HG02798 (cell line): ENCODE data around the gene ATN1.
"Not testable (repeated sequence)": the region's sequence is repeated elsewhere in the genome, so short reads cannot be mapped to it uniquely, and the experiment has no call there.

ENCODE experiments used
- ATAC-seq: cut with Tn5 transposase; IDR thresholded peaks from one replicate; pipeline ENCODE4 v1.9.1; 2021; ENCODE audit warnings: mild to moderate bottlenecking; ENCODE audit not compliant: unreplicated experiment, poor library complexity

ATN1 gene

GRCh38 chr12:6927379-6928021, at the start of gene ATN1:
TSS of gene ATN1 (plus strand) at chr12:6927959. CDS start at chr12:6934002, 6,043 bp downstream.
- no peak for ATAC-seq

- ATAC-seq, result not testable (repeated sequence)
These were observed 47.9 kb upstream of the ATN1 start for GRCh38 chr12:6879824-6880223.

DNA sequence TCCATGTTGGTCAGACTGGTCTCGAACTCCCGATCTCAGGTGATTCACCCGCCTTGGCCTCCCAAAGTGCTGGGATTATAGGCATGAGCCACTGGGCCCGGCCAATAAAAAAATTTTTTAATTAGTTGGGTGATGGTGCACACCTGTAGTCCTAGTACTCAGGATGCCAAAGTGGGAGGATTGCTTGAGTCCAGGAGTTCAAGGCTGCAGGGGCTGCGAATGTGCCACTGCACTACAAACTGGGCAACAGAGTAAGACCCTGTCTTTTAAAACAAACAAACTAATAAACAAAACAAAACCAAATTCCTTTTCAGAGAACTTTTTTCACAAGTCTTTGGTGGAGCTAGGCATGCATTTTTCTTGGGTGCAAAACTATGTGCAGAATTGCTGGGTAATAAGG, 44.5 kb upstream of the ATN1 start:
- ATAC-seq, result no peak

DNA sequence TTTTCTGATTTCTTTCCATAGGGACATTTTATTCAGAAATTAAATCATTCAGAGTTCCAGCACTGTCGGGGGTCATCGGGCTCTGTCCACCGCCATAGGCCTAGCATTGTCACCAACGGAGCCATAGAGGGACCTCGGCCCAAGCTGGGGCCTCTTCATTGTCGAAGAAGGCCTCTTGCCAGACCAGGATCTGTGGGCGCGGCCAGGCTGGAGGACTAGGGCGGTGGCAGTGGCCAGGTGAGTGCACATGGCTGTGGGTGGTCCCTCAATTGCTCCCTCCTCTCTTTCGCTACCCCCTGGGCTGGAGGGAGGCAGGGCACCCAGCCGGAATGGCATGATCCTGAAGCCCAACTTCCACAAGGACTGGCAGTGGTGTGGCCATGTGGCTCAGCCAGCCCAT, 44.1 kb upstream of the ATN1 start:
- ATAC-seq, result no peak

DNA sequence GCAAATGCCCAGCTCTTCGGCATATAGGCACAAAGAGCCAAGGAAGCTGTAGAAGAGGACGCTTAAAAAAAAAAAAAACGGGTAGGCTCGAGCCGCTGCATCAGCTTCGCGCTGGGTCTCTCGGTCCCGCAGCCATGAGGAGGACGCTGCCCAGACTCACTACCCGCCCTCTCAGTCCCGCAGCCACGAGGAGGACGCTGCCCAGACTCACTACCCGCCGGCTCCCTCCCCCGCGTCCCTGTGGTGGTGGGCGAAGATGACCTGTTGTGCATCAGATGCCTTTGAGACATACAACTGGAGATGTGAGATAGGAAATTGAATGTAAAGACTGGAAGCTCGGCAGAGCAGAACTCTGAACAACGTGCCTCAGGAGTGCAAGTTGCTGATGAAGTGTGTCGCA, 43.2 kb upstream of the ATN1 start:
- ATAC-seq, result no peak

DNA sequence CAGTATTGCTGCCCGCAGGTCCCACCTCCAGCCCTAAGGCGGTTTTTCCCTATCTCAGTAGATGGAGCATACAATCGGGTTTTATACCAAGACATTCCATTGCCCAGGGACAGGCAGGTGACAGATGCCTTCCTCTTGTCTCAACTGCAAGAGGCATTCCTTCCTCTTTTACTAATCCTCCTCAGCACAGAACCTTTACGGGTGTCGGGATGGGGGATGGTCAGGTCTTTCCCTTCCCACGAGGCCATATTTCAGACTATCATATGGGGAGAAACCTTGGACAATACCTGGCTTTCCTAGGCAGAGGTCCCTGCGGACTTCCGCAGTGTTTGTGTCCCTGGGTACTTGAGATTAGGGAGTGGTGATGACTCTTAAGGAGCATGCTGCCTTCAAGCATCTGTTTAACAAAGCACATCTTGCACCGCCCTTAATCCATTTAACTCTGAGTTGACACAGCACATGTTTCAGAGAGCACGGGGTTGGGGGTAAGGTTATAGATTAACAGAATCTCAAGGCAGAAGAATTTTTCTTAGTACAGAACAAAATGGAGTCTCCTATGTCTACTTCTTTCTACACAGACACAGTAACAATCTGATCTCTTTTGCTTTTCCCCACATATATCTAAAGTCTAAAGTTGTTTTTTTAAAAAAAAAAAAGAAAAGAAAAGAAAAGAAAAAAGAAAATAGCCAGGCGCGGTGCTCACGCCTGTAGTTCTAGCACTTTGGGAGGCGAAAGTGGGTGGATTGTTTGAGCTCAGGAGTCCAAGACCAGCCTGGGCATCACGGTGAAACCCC, 41.4 kb upstream of the ATN1 start:
- ATAC-seq, result not testable (repeated sequence)

DNA sequence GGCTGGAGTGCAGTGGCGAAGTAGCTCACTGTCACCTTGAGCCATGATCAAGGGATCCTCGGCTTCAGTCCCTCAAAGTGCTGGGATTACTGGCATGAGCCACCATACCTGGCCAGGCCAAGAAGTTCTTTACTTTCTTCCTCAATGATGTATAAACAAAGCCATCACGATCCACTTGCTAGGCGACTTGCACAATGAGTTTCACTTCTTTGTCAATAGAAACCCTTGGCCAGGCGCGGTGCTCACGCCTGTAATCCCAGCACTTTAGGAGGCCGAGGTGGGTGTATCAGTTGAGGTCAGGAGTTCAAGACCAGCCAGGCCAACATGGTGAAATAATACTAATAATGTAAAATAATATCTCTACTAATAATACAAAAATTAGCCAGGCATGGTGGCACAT, 40.3 kb upstream of the ATN1 start:
- no peak for ATAC-seq

DNA sequence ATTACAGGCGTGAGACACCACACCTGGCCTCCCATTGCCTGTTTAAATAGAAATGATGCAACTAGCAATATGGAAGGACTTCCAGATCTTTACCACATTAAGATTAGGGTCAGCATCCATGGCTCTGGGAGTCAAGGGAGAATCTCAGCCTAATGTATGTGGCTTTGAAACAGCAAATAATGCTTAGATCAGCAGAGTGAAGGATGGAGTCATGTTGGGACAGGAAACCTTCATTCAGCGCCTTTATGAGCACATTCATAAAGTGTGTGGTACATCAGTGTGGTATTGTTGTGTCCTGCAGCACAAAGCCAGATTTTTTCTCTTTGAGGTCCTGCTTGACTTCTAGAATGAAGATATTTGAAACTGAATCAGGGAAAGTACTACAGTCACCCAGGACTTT, 39.4 kb upstream of the ATN1 start:
- ATAC-seq, result no peak

GRCh38 chr12:6888794-6889193, 39.0 kb upstream of the ATN1 start:
- not testable (repeated sequence) for ATAC-seq

DNA sequence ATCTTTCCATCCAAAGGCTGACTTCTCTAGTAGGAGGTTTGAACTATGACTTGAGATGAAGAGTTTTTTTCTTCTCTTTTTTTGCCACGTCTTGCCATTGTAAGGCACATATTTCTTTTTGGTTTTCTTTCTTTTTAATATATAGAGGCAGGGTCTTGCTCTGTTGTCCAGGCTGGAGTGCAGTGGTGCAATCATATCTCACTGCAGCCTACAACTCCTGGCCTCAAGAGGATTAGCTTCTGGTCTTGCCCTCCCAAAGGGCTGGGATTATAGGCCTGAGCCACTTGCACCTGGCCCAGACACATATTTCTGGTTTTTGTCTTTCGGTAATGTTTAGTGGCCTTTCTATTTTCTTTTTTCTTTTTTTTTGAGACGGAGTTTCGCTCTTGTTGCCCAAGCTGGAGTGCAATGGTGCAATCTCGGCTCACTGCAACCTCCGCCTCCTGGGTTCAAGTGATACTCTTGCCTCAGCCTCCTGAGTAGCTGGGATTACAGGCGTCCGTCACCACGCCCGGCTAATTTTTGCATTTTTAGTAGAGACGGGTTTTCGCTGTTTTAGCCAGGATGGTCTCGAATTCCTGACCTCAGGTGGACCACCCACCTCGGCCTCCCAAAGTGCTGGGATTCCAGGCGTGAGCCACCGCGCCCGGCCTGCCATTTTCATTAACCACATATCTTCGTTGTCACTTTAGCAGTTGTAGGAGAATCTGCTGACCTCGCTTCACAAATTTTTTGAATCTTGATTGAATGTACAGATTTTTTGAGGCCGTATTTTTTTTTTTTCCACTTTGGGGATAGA, 37.8 kb upstream of the ATN1 start:
- not testable (repeated sequence) for ATAC-seq

GRCh38 chr12:6890789-6891645, 36.7 kb upstream of the ATN1 start:
- ATAC-seq, result peak; percentile 95

DNA sequence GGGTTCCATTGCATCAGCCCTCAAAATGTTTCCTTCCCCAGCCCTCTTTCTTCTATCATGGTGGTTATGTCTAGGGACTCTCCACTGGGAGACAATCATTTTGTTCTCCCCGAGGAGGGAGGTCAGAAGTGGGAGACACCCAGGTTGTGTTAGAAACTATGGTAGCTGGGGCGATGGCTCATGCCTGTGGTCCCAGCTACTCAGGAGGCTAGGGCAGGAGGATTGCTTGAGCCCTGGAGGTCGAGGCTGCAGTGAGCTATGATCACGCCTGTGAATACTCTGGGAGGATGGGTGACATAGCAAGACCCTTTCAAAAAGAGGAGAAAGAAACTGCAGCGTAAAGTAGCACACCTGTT, 36.1 kb upstream of the ATN1 start:
- no peak for ATAC-seq

DNA sequence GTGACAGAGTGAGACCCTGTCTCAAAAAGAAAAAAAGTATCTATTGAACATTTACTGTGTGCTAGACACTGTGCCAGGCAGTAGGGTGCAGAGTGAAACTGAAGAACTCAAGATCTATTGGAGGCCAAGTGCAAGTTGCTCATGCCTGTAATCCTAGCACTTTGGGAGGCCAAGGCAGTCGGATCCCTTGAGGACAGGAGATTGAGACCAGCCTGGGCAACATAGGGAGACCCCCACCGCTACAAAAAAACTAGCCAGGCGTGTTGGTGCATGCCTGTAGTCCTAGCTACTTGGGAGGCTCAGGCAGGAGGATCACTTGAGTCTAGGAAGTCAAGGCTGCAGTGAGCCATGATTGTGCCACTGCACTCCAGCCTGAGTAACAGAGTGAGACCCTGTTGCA, 35.1 kb upstream of the ATN1 start:
- ATAC-seq, result not testable (repeated sequence)

- no peak for ATAC-seq
These were observed 33.4 kb upstream of the ATN1 start for GRCh38 chr12:6894321-6894720.

GRCh38 chr12:6896846-6897435, 30.8 kb upstream of the ATN1 start:
- no peak for ATAC-seq

DNA sequence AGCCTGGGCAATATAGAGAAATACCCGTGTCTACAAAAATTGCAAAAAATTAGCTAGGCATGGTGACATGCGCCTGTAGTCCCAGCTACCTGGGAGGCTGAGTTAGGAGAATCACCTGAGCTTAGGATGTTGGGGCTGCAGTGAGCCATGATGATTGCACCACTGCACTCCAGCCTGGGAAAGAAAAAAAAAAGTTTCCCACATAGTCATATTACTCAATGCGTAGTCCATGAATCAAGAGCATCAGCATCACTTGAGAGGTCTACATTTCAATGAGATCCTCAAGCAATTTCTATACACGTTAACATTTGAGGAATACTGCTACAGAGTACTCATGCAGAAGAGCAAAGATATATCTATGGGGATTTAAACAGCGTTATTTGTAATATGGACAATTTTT, 28.3 kb upstream of the ATN1 start:
- no peak for ATAC-seq

GRCh38 chr12:6899837-6900519, 27.8 kb upstream of the ATN1 start:
- ATAC-seq, result no peak

- ATAC-seq, result no peak
These were observed 25.3 kb upstream of the ATN1 start for GRCh38 chr12:6902448-6902847.

DNA sequence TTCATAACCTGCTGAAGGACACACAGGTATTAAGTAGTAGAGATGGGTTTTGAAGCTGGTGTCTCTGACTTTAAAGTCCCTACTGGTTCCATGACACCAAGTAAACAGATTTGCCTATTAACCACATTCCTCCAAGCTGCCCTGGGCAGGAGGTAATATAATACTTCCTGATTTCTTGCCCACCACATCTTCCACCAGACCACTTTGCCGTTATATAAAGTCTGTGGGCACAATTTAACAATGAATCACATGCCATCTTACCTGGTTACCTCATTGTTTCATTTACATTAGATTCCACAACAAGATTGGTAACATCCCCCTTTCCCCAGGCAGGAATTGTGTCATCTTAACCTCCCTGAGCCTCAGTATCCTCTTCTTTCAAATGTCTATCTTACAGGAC, 24.0 kb upstream of the ATN1 start:
- no peak for ATAC-seq
